Smooth muscle cell (in vitro differentiated cells): ENCODE data around the gene DMBT1. TPM values are rescaled to one million over a fixed set of nuclear protein-coding genes. Genes with fewer than 3 reads are reported as not detected.

ENCODE experiments used
- DNase-seq: peaks from one replicate; lab custom pipeline; 2025; ENCODE audit not compliant: unreplicated experiment; lab: John Stamatoyannopoulos, UW
- H2AFZ ChIP-seq: fragments of 200-600 bp; sonication (generic); 2 replicates; pipeline ENCODE4 v1.6.0; 2016; ENCODE audit warnings: antibody characterized with exemption, low read depth, mild to moderate bottlenecking
- H3F3A ChIP-seq: fragments of 200-600 bp; sonication (generic); 2 replicates; pipeline ENCODE4 v1.6.0; 2017; ENCODE audit warnings: antibody characterized with exemption, low read depth
- H3K27ac ChIP-seq: fragments of 200-600 bp; sonication (generic); 2 replicates; pipeline ENCODE4 v1.5.1; 2016; ENCODE audit warnings: low read depth, mild to moderate bottlenecking
- H3K27me3 ChIP-seq: fragments of 200-600 bp; sonication (generic); 2 replicates; pipeline ENCODE4 v1.6.1; 2016; ENCODE audit warnings: low read depth, mild to moderate bottlenecking
- H3K36me3 ChIP-seq: fragments of 200-600 bp; sonication (generic); 2 replicates; pipeline ENCODE4 v1.5.1; 2016; ENCODE audit warnings: low read depth
- H3K4me1 ChIP-seq: fragments of 200-600 bp; sonication (generic); 2 replicates; pipeline ENCODE4 v1.5.1; 2016; ENCODE audit warnings: low read depth
- H3K4me2 ChIP-seq: fragments of 200-600 bp; sonication (generic); 2 replicates; pipeline ENCODE4 v1.6.0; 2016; ENCODE audit warnings: mild to moderate bottlenecking
- H3K4me3 ChIP-seq: fragments of 200-600 bp; sonication (generic); 2 replicates; pipeline ENCODE4 v1.5.1; 2016; ENCODE audit warnings: mild to moderate bottlenecking
- H3K79me2 ChIP-seq: fragments of 200-600 bp; sonication (generic); 2 replicates; pipeline ENCODE4 v1.6.0; 2016; ENCODE audit warnings: low read depth, mild to moderate bottlenecking
- H3K9ac ChIP-seq: fragments of 200-600 bp; sonication (generic); 2 replicates; pipeline ENCODE4 v1.6.0; 2016; ENCODE audit warnings: low read depth
- H3K9me3 ChIP-seq: fragments of 200-600 bp; sonication (generic); replicated peaks from 2 replicates; pipeline ENCODE4 v1.5.1; 2016; ENCODE audit warnings: low read depth
- H4K20me1 ChIP-seq: fragments of 200-600 bp; sonication (generic); 2 replicates; pipeline ENCODE4 v1.6.0; 2016; ENCODE audit warnings: low read depth
- CTCF ChIP-seq: fragments of 200-600 bp; sonication (generic); IDR thresholded peaks from 2 replicates; pipeline ENCODE4 v1.5.1; 2017; ENCODE audit warnings: borderline replicate concordance, mild to moderate bottlenecking, antibody characterized with exemption; ENCODE audit not compliant: insufficient read depth, poor library complexity, severe bottlenecking
- WGBS: methylation state at CpG from one replicate; pipeline ENCODE4 v1.1.7; 2016; ENCODE audit warnings: low lambda C conversion rate; 5-methylcytosine and 5-hydroxymethylcytosine counted together
- polyA plus RNA-seq: library from polyadenylated mRNA; unstranded; fragments of >200 nt; fragmentation: Nextera tagmentation; extraction: Ambion mirVana; gene quantifications from 2 replicates; pipeline ENCODE4 v1.2.1, GENCODE V29; 2016
- total RNA-seq: library from RNA; depleted of rRNA; stranded (reverse); fragments of >200 nt; gene quantifications from 2 replicates; pipeline ENCODE4 v1.2.3, GENCODE V29; 2014

Gene DMBT1
- total and polyA plus RNA-seq, 2 experiments from 2014 or later: not detected

GRCh38 chr10:122663516-122664130, 103.1 kb downstream of the DMBT1 start:
- no peak for TF ChIP-seq CTCF
- no peaks in the 10 kb centered on the region for H3K4me1 ChIP-seq
- H3K4me3 ChIP-seq: no peak overlapping the region
- no peaks in the 10 kb centered on the region for H3K79me2 ChIP-seq
- peaks cover 4% of the 10 kb centered on the region for H3K27me3 ChIP-seq
- no peaks in the 10 kb centered on the region for H3K9me3 ChIP-seq
- WGBS: 88% methylated on average over 5 of the region's 5 CpGs
- H4K20me1 ChIP-seq: no peaks in the 10 kb centered on the region
- no peaks in the 10 kb centered on the region for H3K36me3 ChIP-seq
- H3K27ac ChIP-seq: no peak overlapping the region
- no peak overlapping the region for H3K9ac ChIP-seq
- no peaks in the 10 kb centered on the region for H3F3A ChIP-seq
- no peak for DNase-seq
- H3K4me2 ChIP-seq: no peak overlapping the region
- no peak overlapping the region for H2AFZ ChIP-seq

GRCh38 chr10:122664501-122664900, 103.9 kb downstream of the DMBT1 start:
- WGBS: 87% methylated on average over 8 of the region's 8 CpGs
- TF ChIP-seq CTCF: no peak

GRCh38 chr10:122665329-122665860, 104.8 kb downstream of the DMBT1 start:
- Histone ChIP-seq H3K4me2 (no peak overlapping the region), H4K20me1 (no peaks in the 10 kb centered on the region), H2AFZ (no peak overlapping the region), H3K27ac (no peak overlapping the region), H3K36me3 (no peaks in the 10 kb centered on the region), H3K9me3 (no peaks in the 10 kb centered on the region), H3K27me3 (peaks cover 4% of the 10 kb centered on the region), H3F3A (no peaks in the 10 kb centered on the region), H3K9ac (no peak overlapping the region), H3K4me3 (no peak overlapping the region), H3K4me1 (no peaks in the 10 kb centered on the region), H3K79me2 (no peaks in the 10 kb centered on the region)
- 74% methylated on average over 7 of the region's 7 CpGs for WGBS
- DNase-seq: no peak
- TF ChIP-seq CTCF: no peak

More at GRCh38 chr10:122664501-122664900, 103.9 kb downstream of the DMBT1 start:
- no peak for DNase-seq
- Histone ChIP-seq H2AFZ (no peak overlapping the region), H3F3A (no peaks in the 10 kb centered on the region), H3K4me2 (no peak overlapping the region), H3K4me1 (no peaks in the 10 kb centered on the region), H3K27ac (no peak overlapping the region), H3K4me3 (no peak overlapping the region), H3K36me3 (no peaks in the 10 kb centered on the region), H3K9ac (no peak overlapping the region), H4K20me1 (no peaks in the 10 kb centered on the region), H3K79me2 (no peaks in the 10 kb centered on the region), H3K27me3 (peaks cover 4% of the 10 kb centered on the region), H3K9me3 (no peaks in the 10 kb centered on the region)

- Histone ChIP-seq H3K4me2 (no peak overlapping the region), H3K4me1 (no peaks in the 10 kb centered on the region), H3K36me3 (no peaks in the 10 kb centered on the region), H3K27ac (no peak overlapping the region), H4K20me1 (no peaks in the 10 kb centered on the region), H3K4me3 (no peak overlapping the region), H3F3A (no peaks in the 10 kb centered on the region), H3K79me2 (no peaks in the 10 kb centered on the region), H3K27me3 (peaks cover 4% of the 10 kb centered on the region), H3K9ac (no peak overlapping the region), H3K9me3 (no peaks in the 10 kb centered on the region), H2AFZ (no peak overlapping the region)
- no peak for DNase-seq
- WGBS: 72% methylated on average over 4 of the region's 4 CpGs
- TF ChIP-seq CTCF: no peak
These were observed 105.4 kb downstream of the DMBT1 start for GRCh38 chr10:122665946-122666345.
